Body of pancreas (tissue), 4 donors: ENCODE results near the gene TTYH1.

Experiments
- POLR2A ChIP-seq, 3 donors: fragments of 450-650 bp; IDR thresholded peaks; one replicate each; pipeline ENCODE4 v1.6.1; 2016; ENCODE audit warnings: antibody characterized with exemption in 3 of 3, mild to moderate bottlenecking in 2 of 3
- TF ChIP-seq, protein P1 (sequence below), 7 experiments: fragments of 450-650 bp in 4 of 7; fragments of 200-600 bp in 3 of 7; sonication (generic) in 3 of 7; IDR thresholded peaks; one replicate each; pipeline ENCODE4 v1.5.1; 2016 to 2019; ENCODE audit warnings: antibody characterized with exemption in 7 of 7

GRCh38 chr19:54392105-54392504, 23.2 kb upstream of the TTYH1 start:
- TF ChIP-seq, protein P1, sequence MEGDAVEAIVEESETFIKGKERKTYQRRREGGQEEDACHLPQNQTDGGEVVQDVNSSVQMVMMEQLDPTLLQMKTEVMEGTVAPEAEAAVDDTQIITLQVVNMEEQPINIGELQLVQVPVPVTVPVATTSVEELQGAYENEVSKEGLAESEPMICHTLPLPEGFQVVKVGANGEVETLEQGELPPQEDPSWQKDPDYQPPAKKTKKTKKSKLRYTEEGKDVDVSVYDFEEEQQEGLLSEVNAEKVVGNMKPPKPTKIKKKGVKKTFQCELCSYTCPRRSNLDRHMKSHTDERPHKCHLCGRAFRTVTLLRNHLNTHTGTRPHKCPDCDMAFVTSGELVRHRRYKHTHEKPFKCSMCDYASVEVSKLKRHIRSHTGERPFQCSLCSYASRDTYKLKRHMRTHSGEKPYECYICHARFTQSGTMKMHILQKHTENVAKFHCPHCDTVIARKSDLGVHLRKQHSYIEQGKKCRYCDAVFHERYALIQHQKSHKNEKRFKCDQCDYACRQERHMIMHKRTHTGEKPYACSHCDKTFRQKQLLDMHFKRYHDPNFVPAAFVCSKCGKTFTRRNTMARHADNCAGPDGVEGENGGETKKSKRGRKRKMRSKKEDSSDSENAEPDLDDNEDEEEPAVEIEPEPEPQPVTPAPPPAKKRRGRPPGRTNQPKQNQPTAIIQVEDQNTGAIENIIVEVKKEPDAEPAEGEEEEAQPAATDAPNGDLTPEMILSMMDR (IDR thresholded peaks at IDR 0.05), result no peak
- no peak for TF ChIP-seq POLR2A (IDR thresholded peaks at IDR 0.05)
